Sigmoid colon (tissue), 7 donors: ENCODE results near the gene MAGEH1. TPM values are rescaled to one million over a fixed set of nuclear protein-coding genes. Genes with fewer than 3 reads are reported as not detected.
A peak's percentile ranks its signal among the peaks of the same experiment; 100 is the strongest.

Source experiments
- DNase-seq: peaks from one replicate; pipeline ENCODE4 v3.0.0-alpha.2; 2019
- H3K27ac ChIP-seq, 4 donors: fragments of 200-600 bp; sonication (generic); one replicate each; pipeline ENCODE4 v1.5.1; 2016 to 2019; ENCODE audit warnings: mild to moderate bottlenecking in 1 of 4
- H3K27me3 ChIP-seq, 3 donors: fragments of 200-600 bp; sonication (generic); one replicate each; pipeline ENCODE4 v1.5.1; 2019; ENCODE audit warnings: mild to moderate bottlenecking in 1 of 3
- H3K36me3 ChIP-seq, 4 donors: fragments of 200-600 bp; sonication (generic); one replicate each; pipeline ENCODE4 v1.5.1; 2016 to 2019
- H3K4me1 ChIP-seq, 4 donors: fragments of 200-600 bp; sonication (generic); one replicate each; pipeline ENCODE4 v1.5.1; 2017 to 2019
- H3K4me3 ChIP-seq, 4 donors: fragments of 200-600 bp; sonication (generic); one replicate each; pipeline ENCODE4 v1.5.1; 2017 to 2019; ENCODE audit warnings: mild to moderate bottlenecking in 2 of 4, moderate library complexity in 1 of 4
- H3K9me3 ChIP-seq, 4 donors: fragments of 200-600 bp in 3 of 4; sonication (generic) in 3 of 4; one replicate each; pipeline versions ENCODE4 v1.5.1 to v1.6.1; 2013 to 2019
- CTCF ChIP-seq, 4 experiments: fragments of 450-650 bp in 3 of 4; fragments of 200-600 bp in 1 of 4; IDR thresholded peaks; one replicate each; pipeline ENCODE4 v1.5.1; 2016 to 2019; ENCODE audit warnings: antibody characterized with exemption in 4 of 4, mild to moderate bottlenecking in 3 of 4, moderate library complexity in 2 of 4
- EP300 ChIP-seq, 4 donors: sonication (generic); formaldehyde crosslinking; IDR thresholded peaks; one replicate each; pipeline ENCODE4 v1.6.1; 2017; ENCODE audit warnings: antibody characterized with exemption in 4 of 4
- POLR2A ChIP-seq, 2 donors: fragments of 450-650 bp; IDR thresholded peaks; one replicate each; pipeline ENCODE4 v1.6.1; 2016; ENCODE audit warnings: antibody characterized with exemption in 2 of 2, mild to moderate bottlenecking in 2 of 2, moderate library complexity in 2 of 2
- POLR2AphosphoS5 ChIP-seq, 4 donors: sonication (generic); formaldehyde crosslinking; IDR thresholded peaks; one replicate each; pipeline ENCODE4 v1.6.1; 2017; ENCODE audit warnings: antibody characterized with exemption in 4 of 4
- WGBS, 2 donors: extraction: QIAGEN DNeasy Blood & Tissue Kit; methylation state at CpG; one replicate each; pipeline ENCODE4 v1.1.7; 2013; 5-methylcytosine and 5-hydroxymethylcytosine counted together
- intact Hi-C: fragments of 100-400 bp; cut with DNase I; formaldehyde crosslinking; loops from one replicate; pipeline ENCODE4 v1.15.1; 2023
- polyA plus RNA-seq, 3 donors: library from polyadenylated mRNA; stranded (reverse); fragments of 200-250 nt; gene quantifications; one replicate each; pipeline ENCODE4 v1.2.3, GENCODE V29; 2013
- total RNA-seq, 4 donors: library from RNA; depleted of rRNA; stranded (reverse); fragments of >200 nt; gene quantifications; one replicate each; pipeline ENCODE4 v1.1.0, GENCODE V29; 2016
- donor health status: healthy with polysubstance abuse.
- donor health status: Bipolar disorder and iron deficiency.
- donor health status: healthy.

MAGEH1 gene
- total and polyA plus RNA-seq, 7 donors, result 2.5 to 39.8 (median 27.3) TPM

GRCh38 chrX:55488006-55488592, 36.2 kb downstream of the MAGEH1 start:
- TF ChIP-seq EP300 (IDR thresholded peaks at IDR 0.05) (no peak), CTCF (IDR thresholded peaks at IDR 0.05) (no peak), POLR2AphosphoS5 (IDR thresholded peaks at IDR 0.05) (no peak), POLR2A (IDR thresholded peaks at IDR 0.05) (no peak)
- H3K27ac ChIP-seq, result peak overlapping the region; percentile 90 to 94 (median 91)
- H3K36me3 ChIP-seq, result no peaks in the 10 kb centered on the region
- 4 to 7% methylated on average over 23 of the region's 23 CpGs for WGBS, 2 donors
- DNase-seq, result peak; percentile 81
- peak overlapping the region in 3 of 4 donors; percentile 65 to 67 (median 65) for H3K4me3 ChIP-seq
- intact Hi-C loops, result no loop called here
- H3K9me3 ChIP-seq, result no peaks in the 10 kb centered on the region
- no peaks in the 10 kb centered on the region for H3K27me3 ChIP-seq
- peaks cover 0 to 12% (median 2%) of the 10 kb centered on the region in 4 donors for H3K4me1 ChIP-seq

GRCh38 chrX:55488593-55489313, 36.8 kb downstream of the MAGEH1 start:
- intact Hi-C loops, result no loop called here
- WGBS, 2 donors, result 0 to 1% methylated on average over 54 of the region's 54 CpGs
- H3K27ac ChIP-seq, result peak overlapping the region; percentile 90 to 94 (median 91)
- DNase-seq, result peak; percentile 85
- no peaks in the 10 kb centered on the region for H3K9me3 ChIP-seq
- H3K4me1 ChIP-seq, result peaks cover 0 to 12% (median 2%) of the 10 kb centered on the region in 4 donors
- peak overlapping the region; percentile 50 to 67 (median 65) for H3K4me3 ChIP-seq
- no peaks in the 10 kb centered on the region for H3K36me3 ChIP-seq
- no peaks in the 10 kb centered on the region for H3K27me3 ChIP-seq
- TF ChIP-seq POLR2A (IDR thresholded peaks at IDR 0.05) (peak in 1 of 2 donors; percentile 23), CTCF (IDR thresholded peaks at IDR 0.05) (no peak), EP300 (IDR thresholded peaks at IDR 0.05) (no peak), POLR2AphosphoS5 (IDR thresholded peaks at IDR 0.05) (peak in 3 of 4 donors; percentile 46 to 73 (median 67))

GRCh38 chrX:55489314-55490009, 37.5 kb downstream of the MAGEH1 start, which contains the start of gene USP51:
TSS of gene USP51 (minus strand) at chrX:55489848. CDS start at chrX:55488939, 909 bp downstream.
- Histone ChIP-seq H3K4me1 (peaks cover 0 to 12% (median 2%) of the 10 kb centered on the region in 4 donors), H3K36me3 (no peaks in the 10 kb centered on the region), H3K27me3 (no peaks in the 10 kb centered on the region), H3K9me3 (no peaks in the 10 kb centered on the region), H3K4me3 (peak within 1 kb of the TSS; percentile 50 to 67 (median 65)), H3K27ac (peak within 1 kb of the TSS; percentile 90 to 94 (median 91))
- DNase-seq, result peak; percentile 82
- WGBS, 2 donors, result 1% methylated on average over 34 of the region's 34 CpGs
- intact Hi-C loops, result no loop called here
- peak in 3 of 4 donors; percentile 25 to 39 (median 29) for TF ChIP-seq POLR2AphosphoS5 (IDR thresholded peaks at IDR 0.05)
- peak in 2 of 4 donors; percentile 25 to 32 for TF ChIP-seq EP300 (IDR thresholded peaks at IDR 0.05)
- no peak for TF ChIP-seq POLR2A (IDR thresholded peaks at IDR 0.05)
- TF ChIP-seq CTCF (IDR thresholded peaks at IDR 0.05), result no peak

- 58 to 69% methylated on average over 4 of the region's 4 CpGs for WGBS, 2 donors
- intact Hi-C loops, result no loop called here
- TF ChIP-seq POLR2A (IDR thresholded peaks at IDR 0.05) (no peak), POLR2AphosphoS5 (IDR thresholded peaks at IDR 0.05) (no peak), EP300 (IDR thresholded peaks at IDR 0.05) (no peak), CTCF (IDR thresholded peaks at IDR 0.05) (no peak)
- peak overlapping the region; percentile 90 to 94 (median 91) for H3K27ac ChIP-seq
- H3K36me3 ChIP-seq, result no peaks in the 10 kb centered on the region
- peak overlapping the region; percentile 50 to 67 (median 65) for H3K4me3 ChIP-seq
- DNase-seq, result no peak
- H3K9me3 ChIP-seq, result no peaks in the 10 kb centered on the region
- H3K27me3 ChIP-seq, result no peaks in the 10 kb centered on the region
- H3K4me1 ChIP-seq, result peaks cover 0 to 12% (median 2%) of the 10 kb centered on the region in 4 donors
These were observed 38.2 kb downstream of the MAGEH1 start for GRCh38 chrX:55490121-55490520.
